Measurements from ENCODE around the gene NLRP6.
A peak's percentile ranks its signal among the peaks of the same experiment; 100 is the strongest.

The NLRP6 gene

DNA sequence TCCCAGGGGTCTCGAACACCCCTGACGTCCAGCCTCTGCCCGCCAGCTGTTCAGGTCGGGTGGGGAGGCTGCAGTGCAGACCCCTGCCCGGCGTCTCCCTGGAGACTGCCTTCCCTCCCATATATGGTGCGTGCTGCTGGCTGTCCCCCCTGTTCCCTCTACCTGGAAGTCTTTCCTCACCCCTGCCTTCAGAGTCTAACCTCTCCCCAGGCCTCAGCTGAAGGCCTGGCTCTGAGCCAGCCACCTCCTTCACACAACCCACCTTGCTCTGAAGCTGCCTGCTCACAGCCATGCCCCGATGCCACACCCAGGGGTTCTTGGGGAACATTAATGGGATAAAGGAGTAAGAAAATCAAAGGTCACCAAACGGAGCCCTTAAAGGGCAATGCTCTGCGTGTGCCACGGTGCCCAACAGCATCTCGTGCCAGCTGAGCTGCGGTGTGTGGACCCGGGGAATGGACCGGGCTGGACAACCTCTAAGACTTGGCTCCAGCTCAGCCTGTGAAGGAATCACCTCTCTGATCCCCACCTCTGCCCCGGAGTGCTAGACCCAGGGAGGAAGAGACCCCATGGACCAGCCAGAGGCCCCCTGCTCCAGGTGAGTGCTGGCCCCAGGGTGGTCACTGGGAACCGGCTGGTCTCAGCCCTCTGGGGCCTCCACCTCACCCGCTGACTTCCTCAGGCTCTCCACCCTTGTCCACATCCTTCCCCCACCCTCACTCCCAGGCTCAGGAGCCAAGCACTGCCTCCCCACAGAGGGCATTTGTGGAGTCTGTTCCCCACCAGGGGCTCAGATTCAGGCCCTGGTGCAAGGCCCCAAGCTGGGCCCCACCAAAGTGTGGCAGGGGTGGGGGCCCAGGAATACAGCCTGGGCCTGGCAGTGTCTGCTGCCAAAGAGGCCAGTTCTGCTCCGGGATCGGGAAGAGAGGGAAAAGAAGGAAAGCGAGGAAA lies at the start of gene NLRP6:
TSS of gene NLRP6 (plus strand) at position 407 of the 951 bp plus-strand sequence. CDS start at position 570, 163 bp downstream.
- CTCF ChIA-PET = interaction anchor here (0.7 kb wide), 1 partner anchor 28 kb away, joined by 3 read pairs; no protein-coding TSS in a partner anchor
- TF ChIP-seq TARDBP (IDR thresholded peaks at IDR 0.05) (no peak), HDGF (IDR thresholded peaks at IDR 0.05; ENCODE audit: borderline replicate concordance) (no peak), FOXK2 (IDR thresholded peaks at IDR 0.05) (no peak), FOXA1 (IDR thresholded peaks at IDR 0.05) (no peak), BHLHE40 (IDR thresholded peaks at IDR 0.05; ENCODE audit: borderline replicate concordance) (no peak), ARNT (IDR thresholded peaks at IDR 0.05) (no peak), L3MBTL2 (conservative IDR thresholded peaks at IDR 0.05) (no peak), ZNF384 (IDR thresholded peaks at IDR 0.05) (no peak), FOXM1 (IDR thresholded peaks at IDR 0.05; ENCODE audit: borderline replicate concordance) (no peak), CTBP1 (IDR thresholded peaks at IDR 0.05; ENCODE audit: borderline replicate concordance) (no peak), NFRKB (IDR thresholded peaks at IDR 0.05) (no peak), ELF4 (IDR thresholded peaks at IDR 0.05) (no peak), SUZ12 (IDR thresholded peaks at IDR 0.05) (no peak), SP1 (IDR thresholded peaks at IDR 0.05) (no peak), LEF1 (IDR thresholded peaks at IDR 0.05; ENCODE audit: borderline replicate concordance) (no peak)
- TF ChIP-seq, protein P1, sequence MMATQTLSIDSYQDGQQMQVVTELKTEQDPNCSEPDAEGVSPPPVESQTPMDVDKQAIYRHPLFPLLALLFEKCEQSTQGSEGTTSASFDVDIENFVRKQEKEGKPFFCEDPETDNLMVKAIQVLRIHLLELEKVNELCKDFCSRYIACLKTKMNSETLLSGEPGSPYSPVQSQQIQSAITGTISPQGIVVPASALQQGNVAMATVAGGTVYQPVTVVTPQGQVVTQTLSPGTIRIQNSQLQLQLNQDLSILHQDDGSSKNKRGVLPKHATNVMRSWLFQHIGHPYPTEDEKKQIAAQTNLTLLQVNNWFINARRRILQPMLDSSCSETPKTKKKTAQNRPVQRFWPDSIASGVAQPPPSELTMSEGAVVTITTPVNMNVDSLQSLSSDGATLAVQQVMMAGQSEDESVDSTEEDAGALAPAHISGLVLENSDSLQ (IDR thresholded peaks at IDR 0.05) = no peak
- no peak for DNase-seq (ENCODE audit: extremely low spot score)
- POLR2A ChIA-PET = no interaction called here

DNA sequence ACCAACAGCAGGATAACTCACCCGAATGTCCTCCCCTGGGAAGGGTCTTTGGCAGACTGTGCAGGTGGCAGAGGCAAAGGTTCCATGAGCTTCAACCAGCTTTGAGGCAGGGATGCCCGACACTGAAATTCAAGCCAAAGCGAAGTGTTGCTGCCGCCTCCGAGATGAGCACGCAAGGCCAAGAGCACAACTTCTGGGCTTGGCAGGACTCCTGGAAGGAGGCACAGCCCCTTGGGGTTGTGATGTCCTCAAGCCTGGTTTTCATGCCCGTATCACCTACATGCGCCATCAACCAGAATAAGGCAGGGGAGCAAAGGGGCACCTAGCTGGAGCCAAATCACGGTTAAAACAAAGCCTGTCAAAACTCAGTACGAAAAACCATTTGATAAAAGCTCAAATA lies 47.8 kb upstream of the NLRP6 start:
- no peak for TF ChIP-seq LEF1 (IDR thresholded peaks at IDR 0.05; ENCODE audit: borderline replicate concordance)
- no peak for TF ChIP-seq SUZ12 (IDR thresholded peaks at IDR 0.05)
- no peak for TF ChIP-seq FOXK2 (IDR thresholded peaks at IDR 0.05)
- no peak for TF ChIP-seq FOXM1 (IDR thresholded peaks at IDR 0.05; ENCODE audit: borderline replicate concordance)
- no peak for TF ChIP-seq SP1 (IDR thresholded peaks at IDR 0.05)
- no peak for TF ChIP-seq ZNF384 (IDR thresholded peaks at IDR 0.05)
- TF ChIP-seq L3MBTL2 (conservative IDR thresholded peaks at IDR 0.05) = no peak
- TF ChIP-seq ELF4 (IDR thresholded peaks at IDR 0.05) = no peak
- TF ChIP-seq, protein P1 (IDR thresholded peaks at IDR 0.05) = no peak
- no peak for TF ChIP-seq FOXA1 (IDR thresholded peaks at IDR 0.05)
- TF ChIP-seq HDGF (IDR thresholded peaks at IDR 0.05; ENCODE audit: borderline replicate concordance) = no peak
- TF ChIP-seq ARNT (IDR thresholded peaks at IDR 0.05) = no peak
- no peak for TF ChIP-seq BHLHE40 (IDR thresholded peaks at IDR 0.05; ENCODE audit: borderline replicate concordance)
- no peak for TF ChIP-seq CTBP1 (IDR thresholded peaks at IDR 0.05; ENCODE audit: borderline replicate concordance)
- no peak for TF ChIP-seq NFRKB (IDR thresholded peaks at IDR 0.05)
- CTCF ChIA-PET = no interaction called here
- POLR2A ChIA-PET = interaction anchor here (1.3 kb wide), 1 partner anchor 23 kb away, joined by 7 read pairs; the partner anchor contains the start of genes BET1L and RIC8A

DNA sequence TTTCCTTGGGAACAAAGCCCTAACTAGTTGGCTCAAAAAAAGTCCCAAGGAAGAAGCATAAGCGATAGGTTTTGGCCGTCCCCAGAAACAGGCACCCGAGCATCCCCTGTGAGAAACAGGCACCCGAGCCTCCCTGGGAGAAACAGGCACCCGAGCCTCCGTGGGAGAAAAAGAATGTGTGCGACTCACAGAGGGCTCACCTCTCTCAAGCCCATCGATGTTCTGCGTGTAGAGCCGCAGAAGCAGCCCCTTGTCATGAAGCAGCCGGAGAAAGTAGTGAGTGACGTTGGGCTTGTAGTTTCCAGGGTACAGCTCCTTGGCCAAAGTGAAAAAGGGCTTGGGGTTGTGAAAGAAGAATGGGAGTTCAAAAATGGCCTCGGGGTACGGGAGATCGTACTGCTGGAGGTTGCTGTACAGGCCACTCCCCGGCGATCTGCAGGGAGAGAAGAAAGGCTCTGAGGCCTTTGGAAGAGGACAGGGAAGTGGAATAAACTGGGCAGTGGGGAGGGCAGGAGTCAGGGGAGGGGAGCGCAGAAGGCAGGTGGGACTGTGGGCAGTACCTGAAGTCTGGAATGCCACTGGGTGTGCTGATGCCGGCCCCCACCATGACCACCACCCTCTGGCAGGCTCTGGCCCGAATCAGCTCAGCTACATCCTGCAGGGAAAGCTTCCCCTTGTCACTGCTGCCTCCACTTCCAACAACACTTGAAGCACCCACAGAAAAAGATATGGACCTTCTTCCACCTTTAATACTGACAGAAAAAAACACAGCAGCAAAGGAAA lies 45.2 kb upstream of the NLRP6 start:
- no peak for DNase-seq (ENCODE audit: extremely low spot score)
- ChIA-PET POLR2A (no interaction called here), CTCF (no interaction called here)
- TF ChIP-seq L3MBTL2 (conservative IDR thresholded peaks at IDR 0.05) = no peak
- no peak for TF ChIP-seq ZNF384 (IDR thresholded peaks at IDR 0.05)
- no peak for TF ChIP-seq LEF1 (IDR thresholded peaks at IDR 0.05; ENCODE audit: borderline replicate concordance)
- TF ChIP-seq SP1 (IDR thresholded peaks at IDR 0.05) = no peak
- no peak for TF ChIP-seq NFRKB (IDR thresholded peaks at IDR 0.05)
- no peak for TF ChIP-seq FOXM1 (IDR thresholded peaks at IDR 0.05; ENCODE audit: borderline replicate concordance)

More for the DNA sequence above, 47.8 kb upstream of the NLRP6 start:
- DNase-seq (ENCODE audit: extremely low spot score) = no peak

DNA sequence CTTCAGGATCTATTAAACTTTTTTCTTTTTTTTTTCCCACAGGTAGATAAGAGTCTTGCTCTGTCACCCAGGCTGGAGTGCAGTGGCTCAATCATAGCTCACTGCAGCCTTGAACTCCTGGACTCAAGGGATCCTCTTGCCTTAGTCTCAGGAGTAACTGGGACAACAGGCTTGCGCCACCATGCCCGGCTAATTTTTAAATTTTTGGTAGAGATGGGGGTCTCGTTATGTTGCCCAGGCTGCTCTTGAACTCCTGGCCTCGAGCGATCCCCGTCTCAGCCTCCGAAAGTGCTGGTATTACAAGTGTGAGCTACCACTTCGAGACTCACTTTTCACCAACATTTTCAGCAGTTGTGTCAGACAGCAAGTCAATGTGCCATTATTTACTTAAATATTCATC lies 43.0 kb upstream of the NLRP6 start:
- no peak for DNase-seq (ENCODE audit: extremely low spot score)
- POLR2A ChIA-PET = interaction anchor here (2.2 kb wide), 1 partner anchor 28 kb away, joined by 9 read pairs; the partner anchor contains the start of genes BET1L and RIC8A
- TF ChIP-seq SUZ12 (IDR thresholded peaks at IDR 0.05) = no peak
- CTCF ChIA-PET = no interaction called here

DNA sequence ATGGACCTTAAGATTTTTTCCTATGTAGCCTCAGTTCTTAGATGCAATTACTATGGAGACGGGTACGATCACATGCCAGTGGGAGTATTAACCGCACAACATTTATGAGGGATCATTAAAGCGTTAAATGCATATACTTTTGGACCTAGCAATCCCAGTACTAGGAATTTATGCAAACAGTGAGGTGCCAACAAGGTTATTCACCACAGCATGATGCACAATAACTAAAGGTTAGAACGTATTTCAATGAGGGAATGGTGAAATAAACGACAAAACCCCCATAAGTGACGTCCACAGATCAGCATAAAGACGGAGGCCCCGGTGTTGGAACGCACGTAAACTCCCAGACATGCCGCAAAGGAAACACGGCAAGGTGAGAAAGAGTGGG lies 42.6 kb upstream of the NLRP6 start:
- TF ChIP-seq TARDBP (IDR thresholded peaks at IDR 0.05) = no peak
- no peak for TF ChIP-seq FOXM1 (IDR thresholded peaks at IDR 0.05; ENCODE audit: borderline replicate concordance)
- TF ChIP-seq L3MBTL2 (conservative IDR thresholded peaks at IDR 0.05) = 0 out of 2 replicates have a peak, but pooled peaks have one; percentile 27
- DNase-seq (ENCODE audit: extremely low spot score) = no peak
- ChIA-PET CTCF (no interaction called here), POLR2A (interaction anchor here (2.2 kb wide), 1 partner anchor 28 kb away, joined by 9 read pairs; the partner anchor contains the start of genes BET1L and RIC8A)

DNA sequence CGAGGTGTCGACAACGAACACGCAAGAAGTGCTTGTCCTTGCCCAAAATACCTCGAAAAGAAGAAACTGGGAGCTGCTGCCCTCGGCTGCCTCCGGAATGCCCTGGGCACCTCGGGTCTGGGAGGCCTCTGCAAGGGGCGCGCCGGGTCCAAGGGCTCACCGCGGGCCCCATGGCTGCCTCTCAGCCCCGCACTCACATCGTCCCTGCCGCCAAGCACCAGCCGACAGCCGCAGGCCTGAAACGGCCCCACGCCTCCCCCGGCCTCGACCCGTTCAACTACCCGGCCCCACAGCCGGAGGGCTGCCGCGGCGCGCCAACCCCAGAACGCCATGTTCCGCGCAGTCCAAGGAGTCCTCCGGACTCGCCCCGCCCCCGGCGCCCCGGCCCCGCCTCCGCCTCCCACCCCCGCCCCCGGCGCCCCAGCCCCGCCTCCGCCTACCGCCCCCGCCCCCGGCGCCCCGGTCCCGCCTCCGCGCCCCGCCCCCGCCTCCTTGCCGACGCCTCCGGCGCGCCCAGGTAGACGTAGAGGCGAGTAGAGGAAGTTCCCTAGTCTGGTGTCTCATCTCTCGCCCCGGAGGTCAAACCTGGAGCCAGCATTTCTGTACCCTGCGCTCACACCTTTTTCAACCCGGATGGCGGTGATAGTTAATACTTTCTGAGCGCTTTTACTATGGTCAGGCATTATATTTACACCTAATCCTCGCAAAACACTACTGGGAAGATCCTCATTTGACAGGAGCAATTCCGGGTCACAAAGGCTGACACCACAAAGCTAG lies 42.0 kb upstream of the NLRP6 start, which contains the start of gene SIRT3:
TSS of gene SIRT3 (minus strand) at position 346 of the 777 bp plus-strand sequence. CDS start at position 332, 14 bp downstream.
- CTCF ChIA-PET = no interaction called here
- POLR2A ChIA-PET = interaction anchor here (1.8 to 2.8 kb wide), 2 partner anchors 14 to 29 kb away, joined by 8 to 14 read pairs; partner anchors contain the start of genes BET1L and RIC8A

More for the DNA sequence above, 42.0 kb upstream of the NLRP6 start, which contains the start of gene SIRT3:
- TF ChIP-seq HDGF (IDR thresholded peaks at IDR 0.05; ENCODE audit: borderline replicate concordance) = no peak
- no peak for TF ChIP-seq FOXM1 (IDR thresholded peaks at IDR 0.05; ENCODE audit: borderline replicate concordance)
- no peak for TF ChIP-seq TARDBP (IDR thresholded peaks at IDR 0.05)
- TF ChIP-seq ARNT (IDR thresholded peaks at IDR 0.05) = no peak
- TF ChIP-seq, protein P1 (IDR thresholded peaks at IDR 0.05) = no peak
- no peak for TF ChIP-seq NFRKB (IDR thresholded peaks at IDR 0.05)
- no peak for TF ChIP-seq FOXA1 (IDR thresholded peaks at IDR 0.05)
- TF ChIP-seq L3MBTL2 (conservative IDR thresholded peaks at IDR 0.05) = no peak; the same call in 1 of the 2 replicates
- no peak for TF ChIP-seq BHLHE40 (IDR thresholded peaks at IDR 0.05; ENCODE audit: borderline replicate concordance)
- peak; percentile 95 for DNase-seq (ENCODE audit: extremely low spot score)

Data from HEK293T (cell line).